Dermis blood vessel endothelial cell (primary cell): ENCODE data around the gene TMEM200C. TPM values are rescaled to one million over a fixed set of nuclear protein-coding genes. Genes with fewer than 3 reads are reported as not detected.
A peak's percentile ranks its signal among the peaks of the same experiment; 100 is the strongest.
"Not testable (repeated sequence)": the region's sequence is repeated elsewhere in the genome, so short reads cannot be mapped to it uniquely, and the experiment has no call there.

ENCODE experiments used
- DNase-seq: peaks from one replicate; pipeline ENCODE4 v3.0.0; 2010
- total RNA-seq: library from RNA; depleted of rRNA; stranded (reverse); fragments of >200 nt; gene quantifications from 2 replicates; pipeline ENCODE4 v1.2.3, GENCODE V29; 2014

The TMEM200C gene
- total RNA-seq, 1 donor from 2014 or later = not detected

- no peak for DNase-seq
These were observed 3.5 kb downstream of the TMEM200C start for GRCh38 chr18:5891854-5892215.

- no peak for DNase-seq
These were observed 4.0 kb downstream of the TMEM200C start for GRCh38 chr18:5891184-5891853.

GRCh38 chr18:5890331-5891183 is 4.8 kb downstream of the TMEM200C start:
- peak; percentile 47 for DNase-seq

- DNase-seq = no peak
These were observed 10.0 kb downstream of the TMEM200C start for GRCh38 chr18:5885361-5885760.

- DNase-seq = no peak
These were observed 10.9 kb downstream of the TMEM200C start for GRCh38 chr18:5884375-5884774.

GRCh38 chr18:5879479-5879882 is 15.8 kb downstream of the TMEM200C start:
- DNase-seq = peak; percentile 46

- DNase-seq = no peak
These were observed 18.4 kb downstream of the TMEM200C start for GRCh38 chr18:5876891-5877290.

- no peak for DNase-seq
These were observed 21.0 kb downstream of the TMEM200C start for GRCh38 chr18:5874336-5874735.

- DNase-seq = no peak
These were observed 22.4 kb downstream of the TMEM200C start for GRCh38 chr18:5872886-5873285.

GRCh38 chr18:5871426-5871825 is 23.9 kb downstream of the TMEM200C start:
- DNase-seq = no peak

GRCh38 chr18:5868218-5868854 is 27.0 kb downstream of the TMEM200C start:
- DNase-seq = peak; percentile 92

GRCh38 chr18:5865521-5865920 is 29.8 kb downstream of the TMEM200C start:
- DNase-seq = no peak

- not testable (repeated sequence) for DNase-seq
These were observed 33.2 kb downstream of the TMEM200C start for GRCh38 chr18:5862127-5862526.

GRCh38 chr18:5857180-5857579 is 38.1 kb downstream of the TMEM200C start:
- no peak for DNase-seq

- no peak for DNase-seq
These were observed 42.1 kb downstream of the TMEM200C start for GRCh38 chr18:5853253-5853652.

- no peak for DNase-seq
These were observed 43.3 kb downstream of the TMEM200C start for GRCh38 chr18:5851998-5852397.

- no peak for DNase-seq
These were observed 52.7 kb downstream of the TMEM200C start for GRCh38 chr18:5842653-5843052.

- DNase-seq = no peak
These were observed 53.8 kb downstream of the TMEM200C start for GRCh38 chr18:5841518-5841917.

- no peak for DNase-seq
These were observed 54.8 kb downstream of the TMEM200C start for GRCh38 chr18:5840547-5840946.

GRCh38 chr18:5840025-5840424 is 55.3 kb downstream of the TMEM200C start:
- no peak for DNase-seq

- DNase-seq = no peak
These were observed 56.2 kb downstream of the TMEM200C start for GRCh38 chr18:5839102-5839501.
